Tibial nerve (tissue), 3 donors: Measurements from ENCODE around the gene SLC16A2.

Experiments used
- POLR2A ChIP-seq, 2 donors: fragments of 450-650 bp; IDR thresholded peaks; one replicate each; pipeline ENCODE4 v1.6.1; 2017; ENCODE audit warnings: antibody characterized with exemption in 2 of 2, mild to moderate bottlenecking in 2 of 2, moderate library complexity in 2 of 2
- TF ChIP-seq, protein P1 (sequence below), 5 experiments: fragments of 200-600 bp in 3 of 5; fragments of 450-650 bp in 2 of 5; sonication (generic) in 3 of 5; IDR thresholded peaks; one replicate each; pipeline ENCODE4 v1.5.1; 2016 to 2019; ENCODE audit warnings: antibody characterized with exemption in 5 of 5, mild to moderate bottlenecking in 3 of 5, moderate library complexity in 2 of 5

DNA sequence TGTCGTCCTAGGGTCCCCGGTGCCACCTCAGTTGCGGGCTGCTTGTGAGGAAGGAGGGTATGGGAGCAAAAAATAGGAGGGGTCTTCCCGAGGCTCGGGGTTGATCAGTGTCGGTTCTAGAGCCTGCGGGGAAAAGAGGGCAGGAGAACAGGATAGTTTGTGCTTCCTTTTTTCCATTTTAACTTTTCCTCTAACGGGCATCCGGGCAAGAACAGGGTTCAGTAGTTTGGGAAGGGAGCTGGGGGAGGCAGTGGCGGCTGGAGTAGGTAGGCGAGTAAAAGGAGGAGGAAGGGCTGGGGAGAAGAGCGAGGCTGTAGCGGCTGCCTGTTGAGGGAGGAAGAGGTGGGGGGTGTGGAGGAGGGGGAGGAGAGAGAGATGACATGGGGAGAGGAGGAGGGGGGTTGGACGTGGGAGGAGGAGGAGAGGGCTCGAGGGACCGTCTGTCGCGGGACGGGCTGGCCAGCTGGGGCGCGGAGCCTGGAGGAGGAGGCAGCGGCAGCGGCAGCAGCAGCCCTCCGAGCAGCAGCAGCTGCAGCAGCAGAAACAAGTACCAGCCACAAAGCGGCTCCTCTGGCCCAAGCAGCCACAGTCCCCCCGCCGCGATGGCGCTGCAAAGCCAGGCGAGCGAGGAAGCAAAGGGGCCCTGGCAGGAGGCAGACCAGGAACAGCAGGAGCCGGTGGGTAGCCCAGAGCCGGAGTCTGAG is at the start of gene SLC16A2:
- TF ChIP-seq, protein P1, sequence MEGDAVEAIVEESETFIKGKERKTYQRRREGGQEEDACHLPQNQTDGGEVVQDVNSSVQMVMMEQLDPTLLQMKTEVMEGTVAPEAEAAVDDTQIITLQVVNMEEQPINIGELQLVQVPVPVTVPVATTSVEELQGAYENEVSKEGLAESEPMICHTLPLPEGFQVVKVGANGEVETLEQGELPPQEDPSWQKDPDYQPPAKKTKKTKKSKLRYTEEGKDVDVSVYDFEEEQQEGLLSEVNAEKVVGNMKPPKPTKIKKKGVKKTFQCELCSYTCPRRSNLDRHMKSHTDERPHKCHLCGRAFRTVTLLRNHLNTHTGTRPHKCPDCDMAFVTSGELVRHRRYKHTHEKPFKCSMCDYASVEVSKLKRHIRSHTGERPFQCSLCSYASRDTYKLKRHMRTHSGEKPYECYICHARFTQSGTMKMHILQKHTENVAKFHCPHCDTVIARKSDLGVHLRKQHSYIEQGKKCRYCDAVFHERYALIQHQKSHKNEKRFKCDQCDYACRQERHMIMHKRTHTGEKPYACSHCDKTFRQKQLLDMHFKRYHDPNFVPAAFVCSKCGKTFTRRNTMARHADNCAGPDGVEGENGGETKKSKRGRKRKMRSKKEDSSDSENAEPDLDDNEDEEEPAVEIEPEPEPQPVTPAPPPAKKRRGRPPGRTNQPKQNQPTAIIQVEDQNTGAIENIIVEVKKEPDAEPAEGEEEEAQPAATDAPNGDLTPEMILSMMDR (IDR thresholded peaks at IDR 0.05), result no peak
- no peak for TF ChIP-seq POLR2A (IDR thresholded peaks at IDR 0.05)
